Keratinocyte (primary cell): ENCODE measurements around the gene KCNJ12.
"Not testable (repeated sequence)": the region's sequence is repeated elsewhere in the genome, so short reads cannot be mapped to it uniquely, and the experiment has no call there.

ENCODE experiments used
- EZH2 ChIP-seq: IDR thresholded peaks from one replicate; pipeline ENCODE4 v1.6.1; 2012; ENCODE audit warnings: inconsistent platforms, mild to moderate bottlenecking, low read length, moderate library complexity
- TF ChIP-seq, protein P1 (sequence below), 3 experiments: IDR thresholded peaks in 1 of 3; conservative IDR thresholded peaks in 1 of 3; optimal IDR thresholded peaks in 1 of 3; 2 replicates in 2 of 3; 3 replicates in 1 of 3; pipeline versions ENCODE3 to v1.5.1; 2011; ENCODE audit warnings: low read length in 3 of 3, mild to moderate bottlenecking in 3 of 3, moderate library complexity in 2 of 3, control low read depth in 1 of 3, inconsistent platforms in 1 of 3; ENCODE audit not compliant: insufficient read depth in 2 of 3; ENCODE audit errors: extremely low read depth in 1 of 3

DNA sequence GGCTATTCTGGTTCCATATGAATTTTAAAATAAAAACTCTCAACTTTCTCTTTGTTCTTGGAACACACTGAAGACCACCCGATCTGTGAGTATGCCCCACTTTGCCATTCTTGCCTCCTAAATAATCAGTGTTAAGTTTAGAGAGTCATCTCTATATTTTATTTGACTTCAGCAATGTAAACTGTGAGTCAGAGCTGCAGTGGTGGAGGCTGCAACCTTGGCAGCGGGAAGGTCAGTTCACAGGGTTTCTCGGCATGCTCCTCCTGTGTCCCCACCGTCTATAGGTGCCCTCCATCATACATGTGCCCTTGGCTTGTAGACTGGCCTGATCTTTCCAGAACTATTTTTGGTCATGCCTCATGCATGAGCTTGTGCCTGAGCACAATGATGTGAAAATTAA is 71.4 kb downstream of the KCNJ12 start:
- TF ChIP-seq, protein P1, sequence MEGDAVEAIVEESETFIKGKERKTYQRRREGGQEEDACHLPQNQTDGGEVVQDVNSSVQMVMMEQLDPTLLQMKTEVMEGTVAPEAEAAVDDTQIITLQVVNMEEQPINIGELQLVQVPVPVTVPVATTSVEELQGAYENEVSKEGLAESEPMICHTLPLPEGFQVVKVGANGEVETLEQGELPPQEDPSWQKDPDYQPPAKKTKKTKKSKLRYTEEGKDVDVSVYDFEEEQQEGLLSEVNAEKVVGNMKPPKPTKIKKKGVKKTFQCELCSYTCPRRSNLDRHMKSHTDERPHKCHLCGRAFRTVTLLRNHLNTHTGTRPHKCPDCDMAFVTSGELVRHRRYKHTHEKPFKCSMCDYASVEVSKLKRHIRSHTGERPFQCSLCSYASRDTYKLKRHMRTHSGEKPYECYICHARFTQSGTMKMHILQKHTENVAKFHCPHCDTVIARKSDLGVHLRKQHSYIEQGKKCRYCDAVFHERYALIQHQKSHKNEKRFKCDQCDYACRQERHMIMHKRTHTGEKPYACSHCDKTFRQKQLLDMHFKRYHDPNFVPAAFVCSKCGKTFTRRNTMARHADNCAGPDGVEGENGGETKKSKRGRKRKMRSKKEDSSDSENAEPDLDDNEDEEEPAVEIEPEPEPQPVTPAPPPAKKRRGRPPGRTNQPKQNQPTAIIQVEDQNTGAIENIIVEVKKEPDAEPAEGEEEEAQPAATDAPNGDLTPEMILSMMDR (optimal IDR thresholded peaks at IDR 0.05 in 1 of 3, IDR thresholded peaks at IDR 0.05 in 1 of 3, conservative IDR thresholded peaks at IDR 0.05 in 1 of 3; ENCODE audit: extremely low read depth in 1 of 3, insufficient read depth in 2 of 3, low read length in 3 of 3): not testable (repeated sequence)
- TF ChIP-seq EZH2: not testable (repeated sequence)
